Astrocyte (in vitro differentiated cells and primary cell): ENCODE measurements around the gene HOXD9.

Experiments used
- CTCF ChIP-seq: IDR thresholded peaks from 2 replicates; pipeline ENCODE4 v1.5.1; 2011; ENCODE audit warnings: low read depth, mild to moderate bottlenecking, inconsistent platforms, low read length, moderate library complexity; ENCODE audit not compliant: insufficient read depth
- EZH2 ChIP-seq: IDR thresholded peaks from 2 replicates; pipeline ENCODE4 v1.6.1; 2012; ENCODE audit warnings: mild to moderate bottlenecking, low read length, inconsistent platforms; ENCODE audit not compliant: insufficient read depth

GRCh38 chr2:176104316-176105077 lies 18.0 kb upstream of the HOXD9 start:
- TF ChIP-seq CTCF (no peak), EZH2 (peak; percentile 89)
